Activated CD8-positive, alpha-beta T cell treated with anti-CD3 and anti-CD28 coated beads for 36 hours (primary cell): Measurements from ENCODE around the gene PRLHR. TPM values are rescaled to one million over a fixed set of nuclear protein-coding genes. Genes with fewer than 3 reads are reported as not detected.

ENCODE experiments used
- ATAC-seq: fragments of 200-7000 bp; cut with Tn5 transposase; one replicate; pipeline ENCODE4 v1.10.0; 2021; ENCODE audit warnings: mild to moderate bottlenecking, moderate library complexity
- CTCF ChIA-PET: fragments of 350-600 bp; sonication (Branson Sonifier 250); formaldehyde crosslinking; loops from one replicate; lab custom pipeline; 2021; ENCODE audit warnings: antibody characterized with exemption; lab: Charles Lee
- POLR2A ChIA-PET: fragments of 350-600 bp; sonication (Branson Sonifier 250); formaldehyde crosslinking; loops from one replicate; lab custom pipeline; 2021; ENCODE audit warnings: antibody characterized with exemption; lab: Charles Lee
- DNase-seq: peaks from one replicate; pipeline ENCODE4 v3.0.0-alpha.2; 2020
- H3K27ac Mint-ChIP-seq: one replicate; pipeline ENCODE4 v1.8.0; 2021; ENCODE audit warnings: mild to moderate bottlenecking, mixed read lengths
- H3K27me3 Mint-ChIP-seq: one replicate; pipeline ENCODE4 v1.8.0; 2021; ENCODE audit warnings: mixed read lengths
- H3K36me3 Mint-ChIP-seq: one replicate; pipeline ENCODE4 v1.8.0; 2021; ENCODE audit warnings: low read depth, mixed read lengths
- H3K4me1 Mint-ChIP-seq: one replicate; pipeline ENCODE4 v1.8.0; 2021; ENCODE audit warnings: low read depth, mixed read lengths
- H3K4me3 Mint-ChIP-seq: one replicate; pipeline ENCODE4 v1.8.0; 2021; ENCODE audit warnings: mild to moderate bottlenecking, moderate library complexity, mixed read lengths
- H3K9me3 Mint-ChIP-seq: one replicate; pipeline ENCODE4 v1.8.0; 2021; ENCODE audit warnings: mixed read lengths
- CTCF ChIP-seq: fragments of 200-600 bp; IDR thresholded peaks from one replicate; pipeline ENCODE4 v1.8.0; 2022; ENCODE audit warnings: antibody characterized with exemption, mild to moderate bottlenecking
- intact Hi-C: fragments of 100-400 bp; cut with micrococcal nuclease; formaldehyde crosslinking; loops from one replicate; pipeline ENCODE4 v1.10.0; 2022
- total RNA-seq, 2 experiments: library from RNA; stranded (reverse); gene quantifications; one replicate each; pipeline ENCODE4 v1.2.3, GENCODE V29; 2021

PRLHR gene
- total RNA-seq, 2 experiments from 2014 or later = not detected

GRCh38 chr10:118565301-118566075, 30.0 kb downstream of the PRLHR start:
- Mint-ChIP-seq H3K4me3 (no peak overlapping the region), H3K4me1 (no peaks in the 10 kb centered on the region), H3K27ac (no peak overlapping the region), H3K36me3 (no peaks in the 10 kb centered on the region), H3K27me3 (peaks cover 3% of the 10 kb centered on the region), H3K9me3 (no peaks in the 10 kb centered on the region)
- DNase-seq (no peak), ATAC-seq (no peak)
- intact Hi-C loops = loop anchor here (10.0 kb wide), 1 partner anchor 289 kb away; no protein-coding TSS in a partner anchor
- ChIA-PET CTCF (interaction anchor here (2.5 kb wide), 1 partner anchor 8 kb away, joined by 9 read pairs; no protein-coding TSS in a partner anchor), POLR2A (no interaction called here)
- TF ChIP-seq CTCF = no peak

GRCh38 chr10:118564652-118565051, 30.8 kb downstream of the PRLHR start:
- Mint-ChIP-seq H3K27ac (no peak overlapping the region), H3K9me3 (no peaks in the 10 kb centered on the region), H3K4me3 (no peak overlapping the region), H3K36me3 (no peaks in the 10 kb centered on the region), H3K27me3 (peaks cover 3% of the 10 kb centered on the region), H3K4me1 (no peaks in the 10 kb centered on the region)
- ChIA-PET CTCF (interaction anchor here (2.0 kb wide), 1 partner anchor 157 kb away, joined by 6 read pairs; no protein-coding TSS in a partner anchor), POLR2A (no interaction called here)
- no peak for DNase-seq
- TF ChIP-seq CTCF = no peak
- intact Hi-C loops = loop anchor here (10.0 kb wide), 1 partner anchor 290 kb away; no protein-coding TSS in a partner anchor
- no peak for ATAC-seq

GRCh38 chr10:118564114-118564513, 31.3 kb downstream of the PRLHR start:
- ATAC-seq (no peak), DNase-seq (no peak)
- POLR2A ChIA-PET = no interaction called here
- intact Hi-C loops = loop anchor here (10.0 kb wide), 1 partner anchor 291 kb away; no protein-coding TSS in a partner anchor
- CTCF ChIA-PET = interaction anchor here (1.1 to 2.0 kb wide), 2 partner anchors 156 to 157 kb away, joined by 3 to 6 read pairs; no protein-coding TSS in a partner anchor
- H3K27ac Mint-ChIP-seq = no peak overlapping the region
- no peaks in the 10 kb centered on the region for H3K9me3 Mint-ChIP-seq
- H3K4me1 Mint-ChIP-seq = no peaks in the 10 kb centered on the region
- no peaks in the 10 kb centered on the region for H3K36me3 Mint-ChIP-seq
- TF ChIP-seq CTCF = no peak
- H3K4me3 Mint-ChIP-seq = no peak overlapping the region
- H3K27me3 Mint-ChIP-seq = peaks cover 3% of the 10 kb centered on the region

GRCh38 chr10:118563373-118563890, 32.0 kb downstream of the PRLHR start:
- Mint-ChIP-seq H3K27ac (no peak overlapping the region), H3K36me3 (no peaks in the 10 kb centered on the region)
- no peak for ATAC-seq

More at GRCh38 chr10:118563373-118563890, 32.0 kb downstream of the PRLHR start:
- no peak for TF ChIP-seq CTCF
- Mint-ChIP-seq H3K4me1 (no peaks in the 10 kb centered on the region), H3K9me3 (no peaks in the 10 kb centered on the region), H3K4me3 (no peak overlapping the region), H3K27me3 (peaks cover 3% of the 10 kb centered on the region)
- POLR2A ChIA-PET = no interaction called here
- CTCF ChIA-PET = interaction anchor here (1.1 to 2.0 kb wide), 2 partner anchors 156 to 158 kb away, joined by 3 to 6 read pairs; no protein-coding TSS in a partner anchor
- DNase-seq = no peak
- intact Hi-C loops = loop anchor here (10.0 kb wide), 1 partner anchor 291 kb away; no protein-coding TSS in a partner anchor
